Activated T-helper 2 cell treated with anti-CD3 and anti-CD28 coated beads, Interferon-gamma antibody, Interleukin-2, Interleukin-4, amounts not matched to agents 10 μg/mL and 5 μg/mL and 100 μg/mL, durations not matched to agents 14 hours and 24 hours and 36 hours (primary cell): ENCODE results near the gene GPANK1. TPM values are rescaled to one million over a fixed set of nuclear protein-coding genes. Genes with fewer than 3 reads are reported as not detected.

Experiments
- total RNA-seq: library from RNA; stranded (reverse); gene quantifications from 2 replicates; pipeline ENCODE4 v1.2.3, GENCODE V29; 2022

The GPANK1 gene
- total RNA-seq, 1 donor from 2014 or later, result 34.7 TPM

Other genes starting within 250 kb of the GPANK1 start
- 30.6 and 31.5 TPM in 2 replicates for gene MICB, start 166.9 kb downstream of the GPANK1 start, total RNA-seq
- gene MCCD1, start 136.0 kb downstream of the GPANK1 start, total RNA-seq, result not detected in 2 replicates
- gene DDX39B, start 123.0 kb downstream of the GPANK1 start, total RNA-seq, result 579 and 583 TPM in 2 replicates
- 0.69 and 0.82 TPM in 2 replicates for gene ATP6V1G2, start 118.4 kb downstream of the GPANK1 start, total RNA-seq
- 15.7 and 17.6 TPM in 2 replicates for gene NFKBIL1, start 117.4 kb downstream of the GPANK1 start, total RNA-seq
- 293 and 308 TPM in 2 replicates for gene LTA, start 92.7 kb downstream of the GPANK1 start, total RNA-seq
- gene TNF, start 89.4 kb downstream of the GPANK1 start, total RNA-seq, result 94.4 and 96.8 TPM in 2 replicates
- gene LTB, start 82.6 kb downstream of the GPANK1 start, total RNA-seq, result 16.3 and 16.6 TPM in 2 replicates
- 10.2 and 14.6 TPM in 2 replicates for gene LST1, start 78.7 kb downstream of the GPANK1 start, total RNA-seq
- 8.0 and 9.3 TPM in 2 replicates for gene NCR3, start 72.0 kb downstream of the GPANK1 start, total RNA-seq
- 71.8 and 78.2 TPM in 2 replicates for gene AIF1, start 49.8 kb downstream of the GPANK1 start, total RNA-seq
- 298 and 304 TPM in 2 replicates for gene PRRC2A, start 44.3 kb downstream of the GPANK1 start, total RNA-seq
- gene BAG6, start 12.3 kb downstream of the GPANK1 start, total RNA-seq, result 330 and 335 TPM in 2 replicates
- gene APOM, start 9.1 kb downstream of the GPANK1 start, total RNA-seq, result 2.3 and 2.4 TPM in 2 replicates
- 18.1 and 19.3 TPM in 2 replicates for gene C6orf47, start 4.2 kb downstream of the GPANK1 start, total RNA-seq
- 266 and 279 TPM in 2 replicates for gene CSNK2B, start 1.1 kb upstream of the GPANK1 start, total RNA-seq
- 31.0 and 32.1 TPM in 2 replicates for gene LY6G5B, start 5.0 kb upstream of the GPANK1 start, total RNA-seq
- gene LY6G5C, start 16.1 kb upstream of the GPANK1 start, total RNA-seq, result 4.6 and 4.8 TPM in 2 replicates
- gene ABHD16A, start 38.3 kb upstream of the GPANK1 start, total RNA-seq, result 51.4 and 52.7 TPM in 2 replicates
- not detected in 2 replicates for gene LY6G6F, start 41.9 kb upstream of the GPANK1 start, total RNA-seq
- gene LY6G6D, start 50.4 kb upstream of the GPANK1 start, total RNA-seq, result not detected in 2 replicates
- not detected in 2 replicates for gene LY6G6C, start 56.7 kb upstream of the GPANK1 start, total RNA-seq
- not detected in 2 replicates for gene MPIG6B, start 58.4 kb upstream of the GPANK1 start, total RNA-seq
- 5.8 and 7.7 TPM in 2 replicates for gene DDAH2, start 64.3 kb upstream of the GPANK1 start, total RNA-seq
- gene CLIC1, start 71.5 kb upstream of the GPANK1 start, total RNA-seq, result 412 and 423 TPM in 2 replicates
- gene MSH5, start 75.0 kb upstream of the GPANK1 start, total RNA-seq, result 82.8 and 93.3 TPM in 2 replicates
- 16.4 and 18.9 TPM in 2 replicates for gene SAPCD1, start 97.7 kb upstream of the GPANK1 start, total RNA-seq
- 5.6 and 5.9 TPM in 2 replicates for gene VWA7, start 112.3 kb upstream of the GPANK1 start, total RNA-seq
- 166 and 176 TPM in 2 replicates for gene VARS1, start 130.8 kb upstream of the GPANK1 start, total RNA-seq
- 130 TPM in 2 replicates for gene LSM2, start 142.0 kb upstream of the GPANK1 start, total RNA-seq
- 2.1 and 2.4 TPM in 2 replicates for gene HSPA1L, start 150.3 kb upstream of the GPANK1 start, total RNA-seq
- 112 and 118 TPM in 2 replicates for gene HSPA1A, start 150.5 kb upstream of the GPANK1 start, total RNA-seq
- gene HSPA1B, start 162.7 kb upstream of the GPANK1 start, total RNA-seq, result 116 and 120 TPM in 2 replicates
- 21.3 and 21.6 TPM in 2 replicates for gene NEU1, start 197.8 kb upstream of the GPANK1 start, total RNA-seq
- 0.18 TPM in 1 of 2 replicates, not detected in the other for gene SLC44A4, start 214.0 kb upstream of the GPANK1 start, total RNA-seq
- 76.3 and 76.5 TPM in 2 replicates for gene EHMT2, start 232.7 kb upstream of the GPANK1 start, total RNA-seq
- gene ZBTB12, start 237.1 kb upstream of the GPANK1 start, total RNA-seq, result 4.8 and 4.9 TPM in 2 replicates